HepG2 (cell line): Measurements from ENCODE around the gene TNN.

Experiments
- BHLHE40 ChIP-seq: IDR thresholded peaks from 2 replicates; pipeline ENCODE4 v1.6.1; 2011; ENCODE audit warnings: low read length, improper control_type of control experiment
- CBX1 ChIP-seq: IDR thresholded peaks from one replicate; pipeline ENCODE4 v1.6.1; 2016; ENCODE audit warnings: antibody characterized with exemption, low read depth
- CREM ChIP-seq, 2 experiments: sonication (generic) in 1 of 2; formaldehyde crosslinking in 1 of 2; IDR thresholded peaks; 2 replicates each; pipeline versions ENCODE4 v1.4.0 to v1.6.1; 2016 to 2020; ENCODE audit warnings: antibody characterized with exemption in 1 of 2, mild to moderate bottlenecking in 1 of 2, missing genetic modification reagents in 1 of 2
- CTCF ChIP-seq: sonication (generic); formaldehyde crosslinking; IDR thresholded peaks from 2 replicates; pipeline ENCODE4 v1.5.0; 2020; ENCODE audit warnings: mild to moderate bottlenecking, missing genetic modification reagents, moderate library complexity
- WIZ ChIP-seq: sonication (generic); formaldehyde crosslinking; IDR thresholded peaks from 2 replicates; pipeline ENCODE4 v1.5.1; 2020; ENCODE audit warnings: mild to moderate bottlenecking, missing genetic modification reagents
- YY1 ChIP-seq: IDR thresholded peaks from 2 replicates; pipeline ENCODE4 v1.6.1; 2011; ENCODE audit warnings: low read length, low read depth, moderate library complexity, mild to moderate bottlenecking; ENCODE audit not compliant: insufficient read depth, insufficient replicate concordance
- ZMYM4 ChIP-seq: sonication (generic); formaldehyde crosslinking; IDR thresholded peaks from 2 replicates; pipeline ENCODE4 v1.8.1; 2023; ENCODE audit warnings: mild to moderate bottlenecking, missing genetic modification reagents
- ZNF24 ChIP-seq: fragments of 450-650 bp; IDR thresholded peaks from 2 replicates; pipeline ENCODE4 v1.6.1; 2017; ENCODE audit warnings: antibody characterized with exemption, mild to moderate bottlenecking
- ZNF788 ChIP-seq: sonication (generic); formaldehyde crosslinking; IDR thresholded peaks from 2 replicates; pipeline ENCODE4 v1.5.0; 2020; ENCODE audit warnings: mild to moderate bottlenecking, missing genetic modification reagents, borderline replicate concordance
- TF ChIP-seq, protein P1 (sequence below), 2 experiments: sonication (generic) in 1 of 2; formaldehyde crosslinking in 1 of 2; IDR thresholded peaks; 2 replicates each; pipeline versions ENCODE4 v1.4.0 to v1.6.1; 2018 to 2020; ENCODE audit warnings: missing genetic modification reagents in 2 of 2, borderline replicate concordance in 1 of 2, low read depth in 1 of 2, mild to moderate bottlenecking in 1 of 2, missing biosample characterization in 1 of 2
- TF ChIP-seq, protein P2 (sequence below): sonication (generic); formaldehyde crosslinking; IDR thresholded peaks from 2 replicates; pipeline ENCODE4 v1.4.0; 2020; ENCODE audit warnings: missing genetic modification reagents

GRCh38 chr1:175118375-175119367, 51.0 kb downstream of the TNN start:
- TF ChIP-seq ZMYM4 (CRISPR knock-in tag) (no peak), ZNF24 (no peak), CTCF (CRISPR knock-in tag) (no peak), WIZ (CRISPR knock-in tag) (no peak), BHLHE40 (no peak), CREM (IDR thresholded peaks at IDR 0.05) (no peak), CREM (CRISPR knock-in tag; IDR thresholded peaks at IDR 0.05) (no peak), YY1 (no peak), CBX1 (no peak), ZNF788 (CRISPR knock-in tag) (no peak)
- TF ChIP-seq, protein P1, sequence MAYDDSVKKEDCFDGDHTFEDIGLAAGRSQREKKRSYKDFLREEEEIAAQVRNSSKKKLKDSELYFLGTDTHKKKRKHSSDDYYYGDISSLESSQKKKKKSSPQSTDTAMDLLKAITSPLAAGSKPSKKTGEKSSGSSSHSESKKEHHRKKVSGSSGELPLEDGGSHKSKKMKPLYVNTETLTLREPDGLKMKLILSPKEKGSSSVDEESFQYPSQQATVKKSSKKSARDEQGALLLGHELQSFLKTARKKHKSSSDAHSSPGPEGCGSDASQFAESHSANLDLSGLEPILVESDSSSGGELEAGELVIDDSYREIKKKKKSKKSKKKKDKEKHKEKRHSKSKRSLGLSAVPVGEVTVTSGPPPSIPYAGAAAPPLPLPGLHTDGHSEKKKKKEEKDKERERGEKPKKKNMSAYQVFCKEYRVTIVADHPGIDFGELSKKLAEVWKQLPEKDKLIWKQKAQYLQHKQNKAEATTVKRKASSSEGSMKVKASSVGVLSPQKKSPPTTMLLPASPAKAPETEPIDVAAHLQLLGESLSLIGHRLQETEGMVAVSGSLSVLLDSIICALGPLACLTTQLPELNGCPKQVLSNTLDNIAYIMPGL (CRISPR knock-in tag; IDR thresholded peaks at IDR 0.05; ENCODE audit: borderline replicate concordance in 1 of 2, low read depth in 1 of 2), result no peak
- TF ChIP-seq, protein P2, sequence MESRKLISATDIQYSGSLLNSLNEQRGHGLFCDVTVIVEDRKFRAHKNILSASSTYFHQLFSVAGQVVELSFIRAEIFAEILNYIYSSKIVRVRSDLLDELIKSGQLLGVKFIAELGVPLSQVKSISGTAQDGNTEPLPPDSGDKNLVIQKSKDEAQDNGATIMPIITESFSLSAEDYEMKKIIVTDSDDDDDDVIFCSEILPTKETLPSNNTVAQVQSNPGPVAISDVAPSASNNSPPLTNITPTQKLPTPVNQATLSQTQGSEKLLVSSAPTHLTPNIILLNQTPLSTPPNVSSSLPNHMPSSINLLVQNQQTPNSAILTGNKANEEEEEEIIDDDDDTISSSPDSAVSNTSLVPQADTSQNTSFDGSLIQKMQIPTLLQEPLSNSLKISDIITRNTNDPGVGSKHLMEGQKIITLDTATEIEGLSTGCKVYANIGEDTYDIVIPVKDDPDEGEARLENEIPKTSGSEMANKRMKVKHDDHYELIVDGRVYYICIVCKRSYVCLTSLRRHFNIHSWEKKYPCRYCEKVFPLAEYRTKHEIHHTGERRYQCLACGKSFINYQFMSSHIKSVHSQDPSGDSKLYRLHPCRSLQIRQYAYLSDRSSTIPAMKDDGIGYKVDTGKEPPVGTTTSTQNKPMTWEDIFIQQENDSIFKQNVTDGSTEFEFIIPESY (CRISPR knock-in tag), result no peak
